Esophagus squamous epithelium (tissue), 5 donors: ENCODE data around the gene NOSTRIN. TPM values are rescaled to one million over a fixed set of nuclear protein-coding genes. Genes with fewer than 3 reads are reported as not detected.

Source experiments
- DNase-seq: peaks from one replicate; lab custom pipeline; 2025; lab: John Stamatoyannopoulos, UW
- H3K27ac ChIP-seq, 4 donors: fragments of 200-600 bp; sonication (generic); one replicate each; pipeline ENCODE4 v1.5.1; 2016 to 2019; ENCODE audit warnings: mild to moderate bottlenecking in 1 of 4
- H3K27me3 ChIP-seq, 4 donors: fragments of 200-600 bp; sonication (generic); 1 replicate in 3 of 4; 2 replicates in 1 of 4; pipeline versions ENCODE4 v1.5.1 to v1.6.0; 2017 to 2021; ENCODE audit warnings: antibody characterized with exemption in 1 of 4
- H3K36me3 ChIP-seq, 3 donors: fragments of 200-600 bp; sonication (generic); one replicate each; pipeline ENCODE4 v1.5.1; 2016 to 2019
- H3K4me1 ChIP-seq, 3 donors: fragments of 200-600 bp; sonication (generic); one replicate each; pipeline ENCODE4 v1.5.1; 2017 to 2019
- H3K4me3 ChIP-seq, 4 donors: fragments of 200-600 bp; sonication (generic); 1 replicate in 3 of 4; 2 replicates in 1 of 4; pipeline ENCODE4 v1.5.1; 2016 to 2019; ENCODE audit warnings: mild to moderate bottlenecking in 2 of 4, moderate library complexity in 1 of 4
- H3K9me3 ChIP-seq, 3 donors: fragments of 200-600 bp; sonication (generic); one replicate each; pipeline ENCODE4 v1.5.1; 2016 to 2019
- POLR2A ChIP-seq, 4 donors: fragments of 450-650 bp; IDR thresholded peaks; one replicate each; pipeline ENCODE4 v1.6.1; 2017; ENCODE audit warnings: antibody characterized with exemption in 4 of 4, mild to moderate bottlenecking in 4 of 4, moderate library complexity in 3 of 4
- WGBS, 2 donors: methylation state at CpG; one replicate each; pipeline ENCODE4 v1.1.5; 2018; 5-methylcytosine and 5-hydroxymethylcytosine counted together
- intact Hi-C: fragments of 100-400 bp; cut with DNase I; formaldehyde crosslinking; loops from one replicate; pipeline ENCODE4 v1.15.0; 2022
- total RNA-seq, 4 donors: library from RNA; depleted of rRNA; stranded (reverse); fragments of >200 nt; gene quantifications; one replicate each; pipeline ENCODE4 v1.1.0, GENCODE V29; 2016
- TF ChIP-seq, protein P1 (sequence below), 6 experiments: fragments of 450-650 bp in 4 of 6; fragments of 200-600 bp in 2 of 6; sonication (generic) in 2 of 6; IDR thresholded peaks; one replicate each; pipeline ENCODE4 v1.5.1; 2016 to 2019; ENCODE audit warnings: antibody characterized with exemption in 6 of 6, mild to moderate bottlenecking in 4 of 6, moderate library complexity in 4 of 6
- donor health status: DM: yes; HTN: yes; CAD: no.

The NOSTRIN gene
- total RNA-seq, 4 donors from 2014 or later: 0.76 to 15.6 (median 4.2) TPM

DNA sequence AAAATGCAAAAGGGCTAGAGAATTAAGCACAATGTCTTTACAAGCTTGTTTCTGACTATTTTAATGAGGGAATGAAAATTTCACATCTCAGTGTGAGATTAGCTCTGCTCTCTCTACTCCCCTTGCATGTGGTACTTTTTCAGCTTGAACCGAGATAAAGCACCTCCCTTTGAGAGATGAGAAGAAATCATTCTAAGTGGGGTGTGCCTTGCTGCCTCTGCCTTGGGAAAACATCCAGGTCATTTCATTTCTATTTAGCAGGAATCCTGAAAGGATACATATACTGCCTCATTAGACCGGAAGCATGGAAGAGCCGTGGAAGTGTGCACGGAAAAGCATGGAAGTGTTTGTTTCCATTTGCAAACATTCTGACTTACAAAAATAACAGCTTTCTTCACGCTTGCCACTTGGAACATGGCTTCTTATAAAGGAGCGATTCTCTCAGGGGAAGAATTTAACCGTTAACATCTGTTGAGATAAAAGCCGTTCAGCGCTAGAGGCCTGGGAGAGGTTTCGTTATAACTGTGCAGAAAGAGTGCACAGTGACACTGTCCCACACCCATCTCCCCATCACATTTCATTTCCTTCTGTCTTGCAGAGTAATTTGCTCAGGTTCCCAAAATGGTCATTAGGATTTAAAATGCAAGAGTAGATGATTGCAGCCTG is 16.7 kb downstream of the NOSTRIN start:
- WGBS, 2 donors: 71% methylated on average over 10 of the region's 10 CpGs
- H3K4me1 ChIP-seq: no peaks in the 10 kb centered on the region
- no peak overlapping the region for H3K4me3 ChIP-seq
- DNase-seq: no peak
- no peaks in the 10 kb centered on the region for H3K9me3 ChIP-seq
- no peak for TF ChIP-seq POLR2A (IDR thresholded peaks at IDR 0.05)
- TF ChIP-seq, protein P1, sequence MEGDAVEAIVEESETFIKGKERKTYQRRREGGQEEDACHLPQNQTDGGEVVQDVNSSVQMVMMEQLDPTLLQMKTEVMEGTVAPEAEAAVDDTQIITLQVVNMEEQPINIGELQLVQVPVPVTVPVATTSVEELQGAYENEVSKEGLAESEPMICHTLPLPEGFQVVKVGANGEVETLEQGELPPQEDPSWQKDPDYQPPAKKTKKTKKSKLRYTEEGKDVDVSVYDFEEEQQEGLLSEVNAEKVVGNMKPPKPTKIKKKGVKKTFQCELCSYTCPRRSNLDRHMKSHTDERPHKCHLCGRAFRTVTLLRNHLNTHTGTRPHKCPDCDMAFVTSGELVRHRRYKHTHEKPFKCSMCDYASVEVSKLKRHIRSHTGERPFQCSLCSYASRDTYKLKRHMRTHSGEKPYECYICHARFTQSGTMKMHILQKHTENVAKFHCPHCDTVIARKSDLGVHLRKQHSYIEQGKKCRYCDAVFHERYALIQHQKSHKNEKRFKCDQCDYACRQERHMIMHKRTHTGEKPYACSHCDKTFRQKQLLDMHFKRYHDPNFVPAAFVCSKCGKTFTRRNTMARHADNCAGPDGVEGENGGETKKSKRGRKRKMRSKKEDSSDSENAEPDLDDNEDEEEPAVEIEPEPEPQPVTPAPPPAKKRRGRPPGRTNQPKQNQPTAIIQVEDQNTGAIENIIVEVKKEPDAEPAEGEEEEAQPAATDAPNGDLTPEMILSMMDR (IDR thresholded peaks at IDR 0.05): no peak
- intact Hi-C loops: no loop called here
- H3K36me3 ChIP-seq: no peaks in the 10 kb centered on the region
- H3K27ac ChIP-seq: no peak overlapping the region
- no peaks in the 10 kb centered on the region for H3K27me3 ChIP-seq

DNA sequence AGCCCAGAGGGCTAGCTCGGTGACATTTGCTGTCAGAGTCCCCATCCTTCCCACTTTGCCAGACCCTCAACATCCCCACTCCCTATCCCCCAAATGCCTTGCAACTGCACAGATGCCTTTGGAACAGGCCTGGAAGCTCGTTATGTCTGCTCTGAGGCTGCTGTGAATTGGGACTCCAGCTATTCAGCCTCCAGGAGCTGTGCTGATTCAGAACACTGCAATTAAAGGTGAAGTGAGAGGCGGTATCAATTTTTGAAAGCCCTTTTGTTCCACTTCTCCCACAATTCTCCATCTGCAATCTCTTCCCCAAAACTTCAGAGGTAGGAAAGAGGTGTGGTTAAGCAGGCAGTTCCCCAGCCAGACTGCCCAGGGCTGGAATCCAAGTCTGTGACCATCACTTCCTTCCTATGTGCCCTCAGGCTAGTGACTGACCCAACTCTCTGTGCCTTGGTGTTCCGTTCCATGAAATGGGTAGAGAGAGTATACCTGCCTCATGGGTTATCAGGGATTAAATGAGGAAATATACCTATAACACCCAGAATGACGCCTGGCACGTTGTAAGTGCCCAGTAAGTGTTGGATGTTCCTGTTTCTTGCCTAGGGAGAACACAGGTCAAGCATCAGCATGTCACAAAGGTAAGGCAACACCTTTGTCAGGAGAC is 17.5 kb downstream of the NOSTRIN start:
- 72 to 89% methylated on average over 6 of the region's 6 CpGs for WGBS, 2 donors
- Histone ChIP-seq H3K27me3 (no peaks in the 10 kb centered on the region), H3K27ac (no peak overlapping the region), H3K4me1 (no peaks in the 10 kb centered on the region), H3K36me3 (no peaks in the 10 kb centered on the region), H3K4me3 (no peak overlapping the region), H3K9me3 (no peaks in the 10 kb centered on the region)
- intact Hi-C loops: no loop called here
- DNase-seq: no peak
- TF ChIP-seq, protein P1 (IDR thresholded peaks at IDR 0.05): no peak

DNA sequence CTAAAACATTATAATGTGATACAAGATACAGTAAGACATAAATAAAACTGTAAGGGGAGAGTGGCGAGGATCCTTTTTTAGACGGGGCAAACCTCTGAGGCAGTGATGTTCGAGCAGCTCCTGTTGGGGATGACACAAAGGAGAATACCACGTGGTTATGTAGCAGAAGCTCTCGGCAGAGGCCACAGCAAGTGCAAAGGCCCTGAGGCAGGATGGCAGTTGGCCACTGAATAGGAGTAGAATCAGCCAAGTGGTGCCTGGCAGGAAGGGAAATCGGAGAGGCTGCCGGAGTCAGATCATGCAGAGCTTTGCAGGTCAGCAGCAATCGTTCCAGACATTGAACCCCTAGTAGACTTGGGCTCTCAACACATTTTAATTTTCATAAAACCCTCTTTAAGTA is 19.1 kb downstream of the NOSTRIN start:
- no peaks in the 10 kb centered on the region for H3K36me3 ChIP-seq
- 48 to 59% methylated on average over 7 to 8 of the region's 8 CpGs for WGBS, 2 donors
- no peaks in the 10 kb centered on the region for H3K4me1 ChIP-seq
- no peak for TF ChIP-seq POLR2A (IDR thresholded peaks at IDR 0.05)
- TF ChIP-seq, protein P1 (IDR thresholded peaks at IDR 0.05): no peak
- no peak overlapping the region for H3K27ac ChIP-seq
- H3K9me3 ChIP-seq: no peaks in the 10 kb centered on the region
- no peaks in the 10 kb centered on the region for H3K27me3 ChIP-seq
- H3K4me3 ChIP-seq: no peak overlapping the region
- intact Hi-C loops: no loop called here
- no peak for DNase-seq

DNA sequence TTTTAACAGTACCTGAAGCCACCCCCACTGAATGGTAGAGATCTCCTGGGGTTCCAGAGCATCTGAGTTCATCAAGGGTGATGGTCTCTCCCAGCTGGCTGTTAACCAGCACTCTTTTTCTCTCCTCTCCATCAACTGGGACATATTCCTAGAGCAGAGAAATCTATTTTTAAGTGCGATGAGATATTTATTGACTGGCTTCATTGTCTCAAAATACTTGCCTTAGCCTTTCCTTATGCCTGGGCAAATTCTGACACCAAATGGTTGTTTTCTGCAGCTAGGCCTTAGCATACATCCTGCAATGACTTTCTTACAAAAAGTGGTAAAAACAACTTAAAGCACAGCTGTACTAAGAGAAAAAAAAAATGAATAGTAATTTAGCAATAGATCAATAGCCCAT is 19.6 kb downstream of the NOSTRIN start:
- Histone ChIP-seq H3K4me3 (no peak overlapping the region), H3K9me3 (no peaks in the 10 kb centered on the region), H3K4me1 (no peaks in the 10 kb centered on the region), H3K27ac (no peak overlapping the region), H3K27me3 (no peaks in the 10 kb centered on the region), H3K36me3 (no peaks in the 10 kb centered on the region)
- no peak for DNase-seq
- intact Hi-C loops: no loop called here
- 93 to 95% methylated on average over 1 of the region's 1 CpG for WGBS, 2 donors
- TF ChIP-seq, protein P1 (IDR thresholded peaks at IDR 0.05): no peak
- no peak for TF ChIP-seq POLR2A (IDR thresholded peaks at IDR 0.05)

DNA sequence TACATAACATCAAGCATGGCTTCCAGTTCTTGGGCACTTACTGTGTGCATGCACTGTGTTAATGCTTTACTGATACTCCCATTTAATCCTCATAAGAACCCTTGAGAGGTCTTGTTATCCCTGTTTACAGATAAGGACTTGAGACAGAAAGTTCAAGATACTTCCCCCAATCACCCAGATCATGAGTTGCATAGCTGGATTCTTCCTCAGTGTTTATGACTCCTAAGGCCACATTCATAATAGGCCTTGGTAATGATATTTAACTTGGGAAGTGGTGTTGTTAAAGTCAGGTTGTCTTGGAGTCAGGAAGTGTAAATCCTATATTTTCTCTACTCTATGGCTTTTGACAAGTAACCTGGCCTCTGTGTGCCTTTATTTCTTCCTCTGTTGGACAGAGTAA is 22.7 kb downstream of the NOSTRIN start:
- H3K9me3 ChIP-seq: no peaks in the 10 kb centered on the region
- intact Hi-C loops: no loop called here
- H3K4me3 ChIP-seq: no peak overlapping the region
- no peaks in the 10 kb centered on the region for H3K4me1 ChIP-seq
- no peaks in the 10 kb centered on the region for H3K27me3 ChIP-seq
- H3K27ac ChIP-seq: no peak overlapping the region
- H3K36me3 ChIP-seq: no peaks in the 10 kb centered on the region
- TF ChIP-seq, protein P1 (IDR thresholded peaks at IDR 0.05): no peak
- no peak for TF ChIP-seq POLR2A (IDR thresholded peaks at IDR 0.05)
- DNase-seq: no peak
